Neural cell (in vitro differentiated cells): Measurements from ENCODE around the gene MOB3B. TPM values are rescaled to one million over a fixed set of nuclear protein-coding genes. Genes with fewer than 3 reads are reported as not detected.
A peak's percentile ranks its signal among the peaks of the same experiment; 100 is the strongest.

ENCODE experiments used
- H2AFZ ChIP-seq: fragments of 200-600, 300-800 bp; sonication (generic), shearing (Covaris generic); 2 replicates; pipeline ENCODE4 v1.6.0; 2014; ENCODE audit warnings: low read depth, mild to moderate bottlenecking, antibody characterized with exemption, low read length, moderate library complexity
- H3F3A ChIP-seq: fragments of 200-600 bp; shearing (Covaris generic); 2 replicates; pipeline ENCODE4 v1.6.1; 2016; ENCODE audit warnings: mild to moderate bottlenecking, moderate library complexity, mixed read lengths, antibody characterized with exemption, low read length; ENCODE audit not compliant: insufficient read depth, poor library complexity, severe bottlenecking
- H3K27ac ChIP-seq: fragments of 200-600, 300-800 bp; sonication (generic), shearing (Covaris generic); 2 replicates; pipeline ENCODE4 v1.5.1; 2014; ENCODE audit warnings: mild to moderate bottlenecking, low read length, moderate library complexity
- H3K27me3 ChIP-seq: fragments of 300-800, 200-600 bp; sonication (generic), shearing (Covaris generic); 2 replicates; pipeline ENCODE4 v1.6.0; 2014; ENCODE audit warnings: mild to moderate bottlenecking, low read depth, low read length, moderate library complexity; ENCODE audit not compliant: insufficient read depth
- H3K36me3 ChIP-seq: fragments of 300-800, 200-600 bp; sonication (generic), shearing (Covaris generic); 2 replicates; pipeline ENCODE4 v1.5.1; 2014; ENCODE audit warnings: mild to moderate bottlenecking, antibody characterized with exemption, low read length, moderate library complexity; ENCODE audit not compliant: insufficient read depth
- H3K4me2 ChIP-seq: fragments of 300-800, 200-600 bp; sonication (generic), shearing (Covaris generic); 2 replicates; pipeline ENCODE4 v1.6.0; 2014; ENCODE audit warnings: mild to moderate bottlenecking, low read length
- H3K4me3 ChIP-seq: fragments of 300-800, 200-600 bp; sonication (generic), shearing (Covaris generic); 2 replicates; pipeline ENCODE4 v1.5.1; 2014; ENCODE audit warnings: mild to moderate bottlenecking, low read length, moderate library complexity
- H3K79me2 ChIP-seq: fragments of 200-600 bp; shearing (Covaris generic); replicated peaks from 2 replicates; pipeline ENCODE4 v1.6.0; 2014; ENCODE audit warnings: mild to moderate bottlenecking, low read length, moderate library complexity; ENCODE audit not compliant: insufficient read depth
- H3K9ac ChIP-seq: fragments of 300-800, 200-600 bp; sonication (generic), shearing (Covaris generic); 2 replicates; pipeline ENCODE4 v1.6.1; 2016; ENCODE audit warnings: mild to moderate bottlenecking, low read length, mixed read lengths
- H3K9me2 ChIP-seq: fragments of 200-600 bp; shearing (Covaris generic); 2 replicates; pipeline ENCODE4 v1.6.1; 2016; ENCODE audit warnings: mild to moderate bottlenecking, low read length, mixed read lengths; ENCODE audit not compliant: insufficient read depth
- H3K9me3 ChIP-seq: fragments of 200-600, 300-800 bp; sonication (generic), shearing (Covaris generic); 2 replicates; pipeline ENCODE4 v1.6.1; 2016; ENCODE audit warnings: mild to moderate bottlenecking, mixed run types, low read length, moderate library complexity, mixed read lengths
- H4K20me1 ChIP-seq: fragments of 200-600 bp; shearing (Covaris generic); 2 replicates; pipeline ENCODE4 v1.6.1; 2016; ENCODE audit warnings: mild to moderate bottlenecking, mixed run types; ENCODE audit not compliant: insufficient read depth
- EP300 ChIP-seq: fragments of 450-650 bp; conservative IDR thresholded peaks from 2 replicates; pipeline ENCODE4 v1.6.1; 2014; ENCODE audit warnings: antibody characterized with exemption, mild to moderate bottlenecking, moderate library complexity; ENCODE audit not compliant: poor library complexity, severe bottlenecking
- EZH2 ChIP-seq: fragments of 200-600, 300-800 bp; shearing (Covaris generic), sonication (generic); IDR thresholded peaks from 2 replicates; pipeline ENCODE4 v1.6.1; 2014; ENCODE audit warnings: antibody characterized with exemption, low read length, borderline replicate concordance, mild to moderate bottlenecking; ENCODE audit not compliant: insufficient read depth, poor library complexity, severe bottlenecking
- MXI1 ChIP-seq: fragments of 450-650 bp; conservative IDR thresholded peaks from 2 replicates; pipeline ENCODE4 v1.6.1; 2014; ENCODE audit warnings: antibody characterized with exemption, mild to moderate bottlenecking; ENCODE audit not compliant: poor library complexity, severe bottlenecking
- POLR2AphosphoS5 ChIP-seq: IDR thresholded peaks from 2 replicates; pipeline ENCODE4 v1.6.1; 2012
- RAD21 ChIP-seq: fragments of 450-650 bp; conservative IDR thresholded peaks from 2 replicates; pipeline ENCODE4 v1.6.1; 2014; ENCODE audit warnings: antibody characterized with exemption, mild to moderate bottlenecking, moderate library complexity
- SMC3 ChIP-seq: fragments of 450-650 bp; conservative IDR thresholded peaks from 2 replicates; pipeline ENCODE4 v1.6.1; 2014; ENCODE audit warnings: antibody characterized with exemption, mild to moderate bottlenecking, moderate library complexity; ENCODE audit not compliant: poor library complexity
- TAF1 ChIP-seq: IDR thresholded peaks from 2 replicates; pipeline ENCODE4 v1.6.1; 2012; ENCODE audit warnings: low read depth
- polyA plus RNA-seq: library from polyadenylated mRNA; depleted of rRNA; stranded (reverse); fragments of >200 nt; gene quantifications from 2 replicates; pipeline ENCODE4 v1.2.3, GENCODE V29; 2014
- TF ChIP-seq, protein P1 (sequence below): IDR thresholded peaks from 2 replicates; pipeline ENCODE4 v1.6.1; 2012; ENCODE audit warnings: borderline replicate concordance
- TF ChIP-seq, protein P2 (sequence below): fragments of 450-650 bp; IDR thresholded peaks from 2 replicates; pipeline ENCODE4 v1.5.1; 2014; ENCODE audit warnings: antibody characterized with exemption, mild to moderate bottlenecking, moderate library complexity; ENCODE audit not compliant: poor library complexity, severe bottlenecking

The MOB3B gene
- polyA plus RNA-seq, 1 donor from 2014 or later: 1.8 TPM

DNA sequence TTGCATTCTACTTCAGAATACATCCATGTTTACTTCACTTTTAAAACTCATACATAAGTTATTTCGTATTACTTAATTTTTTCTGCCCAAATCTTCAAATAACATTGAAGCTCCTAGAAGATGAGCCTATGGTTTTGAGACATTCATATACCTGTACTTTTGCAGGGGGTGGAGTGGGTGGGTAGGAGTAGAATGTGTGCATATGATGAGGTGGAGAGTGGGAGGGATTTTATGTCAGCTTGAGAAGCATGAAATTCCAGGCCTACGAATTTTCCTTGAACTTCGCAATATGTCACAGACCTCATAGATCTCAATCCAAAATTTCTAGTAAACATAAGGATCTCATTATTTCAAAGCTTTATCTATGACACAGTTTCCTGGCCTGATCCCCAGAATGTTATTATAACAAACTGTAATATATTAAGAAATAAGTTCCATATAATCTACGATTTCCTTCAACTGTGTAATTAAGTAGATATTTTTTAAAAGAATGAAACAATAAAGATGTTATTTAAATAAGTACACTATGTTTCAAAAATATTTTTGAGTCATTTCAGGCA, 19.7 kb upstream of the MOB3B start:
- H3K27ac ChIP-seq: no peak overlapping the region
- H2AFZ ChIP-seq: no peak overlapping the region
- H3K27me3 ChIP-seq: no peaks in the 10 kb centered on the region
- H3K9ac ChIP-seq: no peak overlapping the region
- TF ChIP-seq RAD21: no peak
- no peak for TF ChIP-seq EP300
- TF ChIP-seq MXI1: no peak
- no peak for TF ChIP-seq TAF1
- TF ChIP-seq, protein P1, sequence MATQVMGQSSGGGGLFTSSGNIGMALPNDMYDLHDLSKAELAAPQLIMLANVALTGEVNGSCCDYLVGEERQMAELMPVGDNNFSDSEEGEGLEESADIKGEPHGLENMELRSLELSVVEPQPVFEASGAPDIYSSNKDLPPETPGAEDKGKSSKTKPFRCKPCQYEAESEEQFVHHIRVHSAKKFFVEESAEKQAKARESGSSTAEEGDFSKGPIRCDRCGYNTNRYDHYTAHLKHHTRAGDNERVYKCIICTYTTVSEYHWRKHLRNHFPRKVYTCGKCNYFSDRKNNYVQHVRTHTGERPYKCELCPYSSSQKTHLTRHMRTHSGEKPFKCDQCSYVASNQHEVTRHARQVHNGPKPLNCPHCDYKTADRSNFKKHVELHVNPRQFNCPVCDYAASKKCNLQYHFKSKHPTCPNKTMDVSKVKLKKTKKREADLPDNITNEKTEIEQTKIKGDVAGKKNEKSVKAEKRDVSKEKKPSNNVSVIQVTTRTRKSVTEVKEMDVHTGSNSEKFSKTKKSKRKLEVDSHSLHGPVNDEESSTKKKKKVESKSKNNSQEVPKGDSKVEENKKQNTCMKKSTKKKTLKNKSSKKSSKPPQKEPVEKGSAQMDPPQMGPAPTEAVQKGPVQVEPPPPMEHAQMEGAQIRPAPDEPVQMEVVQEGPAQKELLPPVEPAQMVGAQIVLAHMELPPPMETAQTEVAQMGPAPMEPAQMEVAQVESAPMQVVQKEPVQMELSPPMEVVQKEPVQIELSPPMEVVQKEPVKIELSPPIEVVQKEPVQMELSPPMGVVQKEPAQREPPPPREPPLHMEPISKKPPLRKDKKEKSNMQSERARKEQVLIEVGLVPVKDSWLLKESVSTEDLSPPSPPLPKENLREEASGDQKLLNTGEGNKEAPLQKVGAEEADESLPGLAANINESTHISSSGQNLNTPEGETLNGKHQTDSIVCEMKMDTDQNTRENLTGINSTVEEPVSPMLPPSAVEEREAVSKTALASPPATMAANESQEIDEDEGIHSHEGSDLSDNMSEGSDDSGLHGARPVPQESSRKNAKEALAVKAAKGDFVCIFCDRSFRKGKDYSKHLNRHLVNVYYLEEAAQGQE: no peak
- TF ChIP-seq EZH2: no peak
- TF ChIP-seq POLR2AphosphoS5: no peak
- TF ChIP-seq SMC3: no peak
- TF ChIP-seq, protein P2, sequence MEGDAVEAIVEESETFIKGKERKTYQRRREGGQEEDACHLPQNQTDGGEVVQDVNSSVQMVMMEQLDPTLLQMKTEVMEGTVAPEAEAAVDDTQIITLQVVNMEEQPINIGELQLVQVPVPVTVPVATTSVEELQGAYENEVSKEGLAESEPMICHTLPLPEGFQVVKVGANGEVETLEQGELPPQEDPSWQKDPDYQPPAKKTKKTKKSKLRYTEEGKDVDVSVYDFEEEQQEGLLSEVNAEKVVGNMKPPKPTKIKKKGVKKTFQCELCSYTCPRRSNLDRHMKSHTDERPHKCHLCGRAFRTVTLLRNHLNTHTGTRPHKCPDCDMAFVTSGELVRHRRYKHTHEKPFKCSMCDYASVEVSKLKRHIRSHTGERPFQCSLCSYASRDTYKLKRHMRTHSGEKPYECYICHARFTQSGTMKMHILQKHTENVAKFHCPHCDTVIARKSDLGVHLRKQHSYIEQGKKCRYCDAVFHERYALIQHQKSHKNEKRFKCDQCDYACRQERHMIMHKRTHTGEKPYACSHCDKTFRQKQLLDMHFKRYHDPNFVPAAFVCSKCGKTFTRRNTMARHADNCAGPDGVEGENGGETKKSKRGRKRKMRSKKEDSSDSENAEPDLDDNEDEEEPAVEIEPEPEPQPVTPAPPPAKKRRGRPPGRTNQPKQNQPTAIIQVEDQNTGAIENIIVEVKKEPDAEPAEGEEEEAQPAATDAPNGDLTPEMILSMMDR: no peak
- no peaks in the 10 kb centered on the region for H3K9me2 ChIP-seq
- no peaks in the 10 kb centered on the region for H3F3A ChIP-seq
- no peaks in the 10 kb centered on the region for H3K9me3 ChIP-seq
- no peaks in the 10 kb centered on the region for H3K79me2 ChIP-seq
- no peaks in the 10 kb centered on the region for H4K20me1 ChIP-seq
- H3K36me3 ChIP-seq: peaks cover 28% of the 10 kb centered on the region
- H3K4me3 ChIP-seq: no peak overlapping the region
- no peak overlapping the region for H3K4me2 ChIP-seq

DNA sequence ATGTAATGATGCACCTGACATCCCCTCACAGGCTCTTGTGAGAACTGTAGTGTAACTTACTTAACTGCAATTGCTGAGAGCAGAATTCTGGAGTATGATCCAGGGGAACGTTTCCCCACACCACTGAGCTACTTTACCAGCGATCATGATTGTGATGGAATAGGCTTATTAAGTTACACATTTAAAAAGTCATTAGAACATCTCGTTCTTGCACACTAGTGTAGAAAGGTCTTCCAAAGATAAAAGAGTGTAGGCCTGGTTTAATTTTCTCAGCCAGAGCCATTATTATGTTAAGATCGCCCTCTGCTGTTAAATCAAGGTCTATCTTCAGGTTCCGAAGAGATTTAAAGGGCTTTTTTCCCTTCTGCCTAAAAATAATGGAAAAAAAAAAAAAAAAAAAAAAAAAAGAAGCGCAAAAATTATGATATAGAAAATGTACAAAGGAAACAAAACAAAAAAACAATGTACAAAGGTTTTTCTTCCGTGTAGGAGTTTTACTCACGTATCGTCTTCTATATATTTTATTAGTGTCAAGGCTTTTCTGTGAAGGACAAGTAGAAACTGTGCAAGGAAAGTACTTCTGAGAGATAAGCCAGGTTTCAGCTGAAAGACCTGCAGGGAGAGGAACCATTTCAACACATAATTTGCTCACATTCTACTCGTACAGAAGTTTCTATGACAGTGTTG, 18.6 kb upstream of the MOB3B start:
- peaks cover 23% of the 10 kb centered on the region for H3K36me3 ChIP-seq
- H3K9ac ChIP-seq: no peak overlapping the region
- H3K27ac ChIP-seq: no peak overlapping the region

More for the DNA sequence above, 18.6 kb upstream of the MOB3B start:
- Histone ChIP-seq H3F3A (no peaks in the 10 kb centered on the region), H3K79me2 (no peaks in the 10 kb centered on the region), H4K20me1 (no peaks in the 10 kb centered on the region), H3K4me2 (no peak overlapping the region), H2AFZ (no peak overlapping the region), H3K4me3 (no peak overlapping the region), H3K27me3 (no peaks in the 10 kb centered on the region), H3K9me3 (no peaks in the 10 kb centered on the region), H3K9me2 (no peaks in the 10 kb centered on the region)
- no peak for TF ChIP-seq EP300
- no peak for TF ChIP-seq TAF1
- TF ChIP-seq RAD21: peak; percentile 80
- no peak for TF ChIP-seq EZH2
- TF ChIP-seq, protein P2: peak; percentile 73
- no peak for TF ChIP-seq POLR2AphosphoS5
- no peak for TF ChIP-seq MXI1
- TF ChIP-seq, protein P1: no peak
- TF ChIP-seq SMC3: peak; percentile 84
